SHP77 (cell line): Measurements from ENCODE around the gene LONRF2.

ENCODE experiments used
- DNase-seq, 2 experiments: peaks; one replicate each; lab custom pipeline; 2025; lab: John Stamatoyannopoulos, UW

LONRF2 gene

DNA sequence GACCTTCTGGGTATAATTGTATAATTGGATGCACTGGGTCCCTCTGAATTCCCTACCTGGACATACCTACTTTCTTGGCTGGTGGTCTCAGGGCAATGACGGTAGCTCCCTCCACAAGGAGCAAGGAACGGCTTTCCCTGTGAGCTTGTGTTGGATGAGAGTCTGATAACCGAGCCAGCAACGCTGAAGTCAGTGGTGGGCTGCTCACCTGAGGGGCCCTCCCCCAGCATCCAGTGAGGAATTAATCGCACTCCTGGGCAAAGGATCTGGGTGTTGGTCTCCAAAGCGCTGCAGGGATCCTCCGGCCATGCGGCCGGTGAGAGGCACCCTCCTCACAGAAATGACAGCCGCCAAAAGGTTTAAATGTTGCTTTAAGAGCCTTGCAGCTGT is 47.1 kb downstream of the LONRF2 start:
- no peak for DNase-seq

DNA sequence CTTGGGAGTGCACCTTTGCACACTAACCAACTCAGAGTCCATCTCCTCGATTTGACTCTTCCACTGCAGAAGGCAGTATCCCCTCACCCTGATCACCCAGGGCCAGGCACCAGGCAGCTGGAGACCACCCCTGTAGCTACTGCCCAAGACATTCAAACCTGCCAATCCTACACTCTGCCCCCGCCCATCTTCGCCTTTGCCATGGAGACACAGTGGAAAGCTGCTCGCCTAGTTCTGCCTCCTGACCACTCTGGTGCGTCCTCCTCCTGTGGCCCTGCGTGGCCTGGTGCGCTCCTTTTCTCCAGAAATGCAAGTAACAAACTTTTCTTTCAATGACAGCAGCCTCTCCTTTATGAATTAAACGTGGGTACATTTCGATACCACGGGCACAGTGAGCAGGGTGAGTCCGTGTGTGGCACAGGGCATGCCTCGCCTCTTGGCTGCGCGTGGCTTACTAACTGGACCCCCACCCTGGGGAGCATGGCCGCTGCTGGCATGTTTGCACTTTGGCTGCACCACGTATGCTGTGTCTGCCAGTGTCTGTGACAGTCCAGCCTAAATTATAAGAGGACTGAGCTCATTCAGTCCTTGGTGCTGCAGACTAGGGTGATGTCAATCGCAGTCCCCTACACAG is 47.6 kb downstream of the LONRF2 start:
- no peak for DNase-seq

DNA sequence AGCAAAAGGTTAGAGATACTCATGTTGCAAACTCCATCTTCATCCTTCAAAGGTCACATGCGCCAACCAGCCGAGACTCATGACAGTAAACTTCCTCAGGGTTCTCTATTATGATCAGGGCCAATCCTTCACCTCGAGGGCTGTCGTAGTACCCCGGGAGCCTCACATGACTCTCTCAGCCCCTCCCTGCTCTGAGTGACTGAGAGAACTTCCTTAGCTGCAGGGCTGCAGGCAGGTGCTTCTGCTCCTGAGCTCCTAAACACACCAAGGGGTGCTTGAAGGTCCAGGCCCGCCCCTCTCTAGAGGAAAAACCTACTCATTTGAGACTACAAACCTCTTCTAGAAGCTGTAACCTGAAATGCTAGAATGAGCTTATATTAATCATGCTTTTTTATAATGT is 48.2 kb downstream of the LONRF2 start:
- DNase-seq = no peak

DNA sequence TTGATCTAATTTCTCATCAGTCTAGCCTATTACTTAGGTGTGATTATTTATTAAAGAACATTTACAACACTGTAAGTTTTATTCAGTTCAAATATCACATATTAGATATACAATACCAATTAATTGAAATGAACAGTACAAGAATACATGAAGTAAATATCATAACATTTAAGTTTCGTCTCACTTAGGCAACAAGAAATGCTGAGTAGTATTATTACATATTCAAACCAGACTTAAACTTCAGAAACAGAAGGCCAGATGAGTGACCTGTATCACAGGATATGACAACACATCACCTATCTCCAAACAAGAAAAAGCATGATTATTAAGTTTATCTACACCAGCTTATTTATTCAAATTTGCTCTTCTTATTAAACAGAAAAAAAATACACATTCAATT is 48.9 kb downstream of the LONRF2 start:
- DNase-seq = no peak

DNA sequence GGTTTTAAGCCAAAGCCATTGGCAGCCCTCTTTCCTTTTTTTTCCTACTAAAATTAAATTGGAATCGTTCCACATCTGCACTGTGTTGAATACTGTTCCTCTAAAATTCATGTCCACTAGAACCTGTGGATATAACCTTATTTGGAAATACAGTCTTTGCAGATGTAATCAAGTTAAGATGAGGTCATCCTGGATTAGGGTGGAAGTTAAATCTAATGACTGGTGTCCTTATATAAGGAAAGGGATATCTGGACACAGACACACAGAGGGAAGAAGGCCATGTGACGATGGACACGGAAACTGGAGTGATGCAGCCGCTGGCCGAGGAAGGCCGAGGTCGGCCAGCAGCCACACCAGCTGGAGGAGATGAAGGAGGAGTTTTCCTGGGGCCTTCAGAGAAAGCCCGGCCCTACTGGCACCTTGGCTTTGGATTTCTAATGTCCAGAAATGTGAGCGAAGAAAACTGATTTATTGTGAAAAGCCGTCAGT is 49.4 kb downstream of the LONRF2 start:
- DNase-seq = no peak

DNA sequence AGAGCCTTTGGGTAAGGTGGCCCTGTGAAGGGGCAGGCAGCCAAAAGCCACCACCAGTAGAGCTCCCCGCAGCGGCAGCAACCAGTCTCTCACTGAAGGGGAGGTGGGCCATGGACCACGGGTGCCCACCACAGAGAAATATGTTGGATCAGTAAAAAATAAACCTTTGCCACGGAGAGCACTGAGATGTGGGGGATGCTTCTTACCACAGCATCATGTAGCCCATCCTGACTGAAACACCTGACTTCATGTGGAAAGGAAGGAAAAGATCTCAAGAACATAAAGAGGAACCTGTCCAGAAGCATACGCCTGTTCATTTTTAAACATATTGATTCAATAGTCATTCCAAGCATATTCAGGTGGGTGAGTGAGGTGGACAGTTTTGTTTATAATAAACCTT is 51.1 kb downstream of the LONRF2 start:
- DNase-seq = no peak

DNA sequence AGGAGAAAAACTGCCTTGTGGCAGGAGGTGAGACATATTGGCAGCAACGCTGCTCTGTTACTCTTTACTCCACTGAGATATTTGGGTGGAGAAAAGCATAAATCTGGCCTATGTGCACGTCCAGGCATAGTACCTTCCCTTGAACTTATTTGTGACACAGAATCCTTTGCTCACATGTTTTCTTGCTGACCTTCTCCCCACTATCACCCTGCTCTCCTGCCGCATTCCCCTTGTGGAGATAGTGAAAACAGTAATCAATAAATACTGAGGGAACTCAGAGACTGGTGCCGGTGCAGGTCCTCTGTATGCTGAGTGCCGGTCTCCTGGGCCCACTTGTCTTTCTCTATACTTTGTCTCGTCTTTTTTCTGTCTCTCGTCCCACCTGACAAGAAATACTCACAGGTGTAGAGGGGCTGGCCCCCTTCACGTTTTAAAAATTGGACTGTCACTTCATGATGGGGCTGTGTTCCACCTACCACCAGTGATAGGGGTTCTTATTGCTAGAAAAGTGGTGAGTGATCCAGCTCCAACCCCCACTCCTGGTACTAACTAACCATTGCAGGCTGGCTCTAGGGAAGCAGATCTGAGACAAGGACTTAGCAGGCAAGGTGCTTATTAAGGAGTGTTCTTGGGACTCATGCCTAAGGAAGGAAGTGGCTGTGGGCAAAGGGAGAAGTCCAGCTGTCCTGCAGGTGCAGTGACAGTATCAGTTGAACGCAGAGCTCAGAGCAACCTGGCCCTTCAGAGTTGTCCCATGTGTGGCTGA is 51.7 kb downstream of the LONRF2 start:
- DNase-seq = no peak

DNA sequence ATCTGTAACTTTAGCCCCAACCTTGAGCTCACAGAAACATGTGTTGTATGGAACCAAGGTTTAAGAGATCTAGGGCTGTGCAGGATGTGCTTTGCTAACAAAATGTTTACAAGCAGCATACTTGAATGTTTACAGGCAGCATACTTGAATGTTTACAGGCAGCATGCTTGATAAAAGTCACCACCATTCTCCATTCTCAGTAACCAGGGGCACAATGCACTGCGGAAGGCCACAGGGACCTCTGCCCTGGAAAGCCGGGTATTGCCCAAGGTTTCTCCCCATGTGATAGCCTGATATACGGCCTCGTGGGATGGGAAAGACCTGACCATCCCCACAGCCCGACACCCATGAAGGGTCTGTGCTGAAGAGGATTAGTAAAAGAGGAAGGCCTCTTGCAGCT is 52.4 kb downstream of the LONRF2 start:
- DNase-seq = no peak

DNA sequence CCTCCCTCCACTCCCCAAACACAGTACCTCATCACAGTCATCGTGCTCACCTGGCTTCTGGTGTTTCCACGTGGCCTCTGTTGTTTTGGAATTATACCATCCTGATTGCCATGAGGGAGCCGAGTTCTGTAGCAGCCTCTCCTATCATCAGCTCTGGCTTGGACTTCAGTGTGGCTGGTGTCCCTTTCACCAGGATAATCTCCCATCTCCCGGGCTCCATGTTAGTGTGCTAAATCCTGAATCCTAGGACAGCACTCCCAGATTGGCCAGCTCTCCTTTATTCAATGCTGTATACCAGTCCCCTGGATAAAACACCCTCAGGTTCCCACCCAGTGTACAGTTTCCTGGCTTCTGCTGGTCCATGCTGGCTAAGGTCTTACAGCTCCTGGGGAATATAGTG is 53.3 kb downstream of the LONRF2 start:
- no peak for DNase-seq

DNA sequence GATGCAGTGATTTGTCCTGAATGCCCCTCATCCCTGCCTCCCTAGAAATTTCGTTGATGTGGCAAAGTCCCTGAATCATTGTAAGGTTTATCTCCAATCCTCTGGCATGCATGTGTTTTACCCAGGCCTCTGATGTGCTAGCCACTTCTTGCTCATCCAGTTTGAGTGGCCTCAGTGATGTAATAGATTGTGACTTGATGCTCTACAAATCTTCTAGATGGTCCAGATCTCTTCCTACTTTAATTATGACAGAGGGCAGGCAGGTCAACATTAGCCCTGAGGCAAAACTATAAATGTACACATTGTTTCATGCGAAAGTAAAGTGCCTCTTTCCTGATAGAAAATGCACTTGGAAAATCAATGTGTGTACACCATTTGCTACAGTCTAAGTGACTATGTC is 54.5 kb downstream of the LONRF2 start:
- no peak for DNase-seq

DNA sequence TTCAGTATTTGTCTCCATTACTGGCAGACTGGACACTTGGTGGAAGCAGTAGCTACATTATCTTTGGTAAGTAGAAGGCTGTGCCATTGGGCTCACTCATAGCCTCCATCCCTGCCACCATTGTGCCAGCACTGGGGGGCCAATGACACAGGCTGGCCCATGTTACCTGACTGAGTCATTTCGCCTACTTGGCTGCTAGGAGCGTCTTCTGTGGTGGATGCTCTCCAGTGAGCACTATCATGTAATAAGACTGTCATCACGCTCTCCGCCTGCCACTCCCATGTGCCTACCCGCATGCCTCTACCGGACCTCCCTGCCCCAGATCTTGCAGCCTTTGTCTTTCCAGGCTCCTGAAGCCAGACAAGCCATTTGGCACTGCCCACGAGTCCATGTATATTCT is 56.2 kb downstream of the LONRF2 start:
- no peak for DNase-seq

DNA sequence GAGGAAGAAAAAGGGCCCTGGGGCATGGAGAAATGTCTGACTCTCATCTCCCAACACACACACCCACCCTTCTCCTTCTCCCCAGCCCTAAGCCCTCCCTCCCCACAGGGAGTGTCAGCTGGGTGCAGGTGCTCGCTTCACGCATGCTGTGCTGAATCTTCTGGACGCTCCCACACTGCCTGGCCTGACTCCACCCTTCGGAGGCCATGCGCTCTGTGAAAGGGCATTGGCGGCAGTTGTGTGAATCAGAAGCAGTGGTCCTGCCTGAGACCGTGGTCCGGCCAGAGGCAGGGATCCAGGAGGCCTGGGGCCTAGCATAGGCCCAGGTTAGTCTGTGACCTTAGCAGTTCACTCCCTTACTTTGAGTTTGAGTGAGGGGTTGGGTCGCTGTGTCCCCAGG is 57.1 kb downstream of the LONRF2 start:
- no peak for DNase-seq

DNA sequence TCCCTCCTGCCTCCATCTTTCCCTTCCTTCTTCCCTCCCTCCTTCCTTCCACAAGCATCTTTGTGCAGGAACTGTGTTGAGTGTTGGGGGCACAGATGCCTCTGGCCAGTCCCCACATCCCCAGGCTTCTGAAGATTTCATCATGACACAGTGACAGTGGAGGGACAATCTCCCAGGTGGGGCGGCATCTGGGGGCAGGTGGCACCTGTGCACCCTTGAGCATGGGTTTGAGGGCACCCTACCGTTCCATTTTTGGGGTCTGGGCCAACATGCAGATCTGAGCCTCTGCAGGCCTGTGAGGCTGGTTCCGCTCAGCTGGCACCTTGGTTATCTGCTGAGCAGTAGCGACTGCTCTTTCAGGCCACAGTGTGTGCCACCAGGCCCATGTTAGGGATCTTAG is 57.6 kb downstream of the LONRF2 start:
- no peak for DNase-seq

DNA sequence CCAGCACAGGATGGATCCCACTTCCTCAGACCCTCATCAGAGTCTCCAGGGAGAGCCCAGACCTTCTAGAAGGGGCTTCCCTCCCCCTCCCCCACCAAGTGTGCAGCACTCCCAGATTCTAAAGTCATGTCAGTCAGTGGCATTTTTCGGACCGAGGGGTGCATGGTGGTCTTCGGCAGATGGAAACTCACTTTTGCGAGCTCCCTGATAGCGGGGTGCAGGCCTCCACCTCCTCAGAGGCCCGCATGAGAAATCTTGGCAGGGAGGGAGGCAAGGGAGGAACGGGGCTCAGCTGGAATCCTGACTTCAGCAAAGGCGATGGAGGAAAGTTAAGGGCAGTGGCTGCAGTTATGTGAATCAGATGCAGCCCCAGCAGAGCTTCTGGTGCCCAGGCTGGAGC is 58.2 kb downstream of the LONRF2 start:
- no peak for DNase-seq

DNA sequence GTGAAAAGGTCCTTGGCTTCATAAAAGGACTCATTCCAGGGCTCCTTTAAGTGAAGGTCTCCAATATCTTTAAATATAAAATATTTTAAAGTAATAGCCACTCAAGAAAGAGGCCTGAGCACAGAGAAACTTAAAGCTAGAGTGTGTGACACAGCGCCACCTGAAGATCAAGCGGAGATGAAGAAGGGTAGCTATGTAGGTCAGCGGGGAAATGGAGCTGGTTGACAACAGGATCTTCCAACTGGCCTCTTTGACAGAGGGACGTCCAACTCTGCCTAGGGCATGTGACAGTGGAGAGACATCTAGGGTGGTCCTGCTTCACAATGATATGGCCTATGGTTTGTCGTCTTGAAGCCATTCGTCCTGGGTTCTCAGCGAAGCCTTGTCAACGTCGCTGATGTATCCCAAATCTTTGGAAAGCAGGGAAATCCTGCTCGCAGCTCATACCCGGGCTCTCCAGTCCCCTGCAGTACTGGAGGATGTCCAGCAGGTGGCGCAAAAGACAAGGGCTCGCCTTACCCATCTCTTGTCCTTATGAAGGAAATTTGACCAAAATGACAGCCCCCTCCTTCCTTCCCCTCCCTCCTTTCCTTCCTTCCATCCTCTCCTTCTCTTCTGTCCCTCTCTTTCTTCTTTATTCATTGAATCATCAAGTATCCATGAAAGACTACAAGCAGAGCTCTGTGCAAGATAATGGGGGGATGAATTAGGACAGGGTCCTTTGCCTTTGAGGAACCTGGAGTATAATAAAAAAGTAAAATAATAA is 59.6 kb downstream of the LONRF2 start:
- DNase-seq = peak; percentile 35 to 56

DNA sequence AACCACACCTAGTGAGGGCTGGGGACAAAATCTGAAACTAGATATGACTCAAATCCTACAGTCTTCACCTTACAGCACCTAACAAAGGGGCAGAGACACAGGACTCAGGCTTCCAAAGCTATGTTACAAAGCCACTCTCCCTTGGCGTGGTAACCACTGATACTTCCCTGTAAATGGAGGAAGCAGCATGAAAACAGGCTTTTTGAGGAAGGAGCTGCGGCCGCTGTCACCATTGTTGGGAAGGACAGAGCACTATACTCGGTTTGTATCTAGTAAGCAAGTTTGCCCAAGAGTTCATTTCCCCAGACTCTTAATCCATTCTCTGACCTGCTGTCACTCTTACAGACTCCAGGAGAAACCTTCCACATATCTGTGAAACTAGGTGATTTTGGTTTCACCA is 60.3 kb downstream of the LONRF2 start:
- DNase-seq = no peak

DNA sequence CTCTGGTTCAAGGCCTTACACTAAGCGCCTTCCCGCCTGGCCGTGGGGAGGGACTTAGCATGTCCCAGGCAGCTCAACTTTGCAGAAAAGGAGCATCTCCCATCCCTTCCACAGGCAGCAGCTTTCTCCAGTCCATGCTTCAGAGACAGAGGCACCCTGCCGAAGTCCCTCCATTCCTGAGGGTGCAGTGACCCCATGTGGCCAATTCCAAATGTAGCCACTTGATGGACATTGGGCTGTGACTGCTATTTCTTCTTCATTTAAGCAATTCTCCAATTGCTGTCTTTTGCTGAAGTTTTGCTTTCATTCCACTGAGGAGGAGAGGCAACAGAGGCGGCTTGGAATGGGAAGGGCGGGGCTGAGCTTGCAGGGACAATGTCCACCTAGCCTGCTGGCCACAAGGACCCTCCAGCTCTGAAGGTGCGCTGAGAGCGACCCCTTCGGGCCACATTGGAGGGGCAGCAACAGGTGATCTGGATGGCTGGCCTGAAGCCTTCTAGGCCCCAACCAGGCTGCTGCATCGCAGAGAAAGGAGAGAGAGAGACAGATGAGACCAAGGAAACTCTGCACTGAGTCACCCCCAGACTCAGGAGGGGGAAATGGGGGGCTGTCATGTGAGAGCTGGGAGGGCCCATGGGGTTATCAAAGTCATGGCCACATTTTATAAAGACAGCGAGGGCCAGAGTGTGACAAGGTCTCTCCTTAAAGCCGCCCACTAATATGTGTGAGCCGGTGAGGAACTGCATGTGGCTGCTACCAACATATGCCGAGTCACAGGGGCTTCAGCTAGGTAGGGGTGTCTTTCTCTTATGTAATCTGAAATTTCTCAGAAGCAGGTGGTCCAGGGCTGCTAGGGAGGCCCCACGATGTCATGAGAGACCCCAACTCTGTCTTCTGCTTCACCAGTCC is 61.3 kb downstream of the LONRF2 start:
- DNase-seq = peak; percentile 51 to 59

DNA sequence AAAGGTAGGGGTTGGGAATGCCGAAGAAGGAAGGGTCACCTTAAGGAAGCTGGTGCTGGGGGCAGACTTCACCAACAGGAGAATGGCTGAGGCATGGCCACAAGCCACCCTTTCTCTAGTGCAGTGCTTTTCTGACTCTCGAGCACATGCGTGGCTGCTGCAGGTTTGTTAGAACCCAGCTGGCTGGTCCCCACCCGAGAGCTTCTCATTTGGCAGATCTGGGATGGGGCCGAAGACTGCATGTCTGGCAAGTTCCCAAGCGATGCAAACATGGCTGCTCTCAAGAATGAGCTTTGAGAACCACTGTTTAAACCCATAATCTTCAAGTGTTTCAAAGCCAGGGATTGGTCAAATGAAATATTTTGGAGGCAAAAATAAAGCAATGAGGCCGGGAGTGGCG is 63.2 kb downstream of the LONRF2 start:
- no peak for DNase-seq

DNA sequence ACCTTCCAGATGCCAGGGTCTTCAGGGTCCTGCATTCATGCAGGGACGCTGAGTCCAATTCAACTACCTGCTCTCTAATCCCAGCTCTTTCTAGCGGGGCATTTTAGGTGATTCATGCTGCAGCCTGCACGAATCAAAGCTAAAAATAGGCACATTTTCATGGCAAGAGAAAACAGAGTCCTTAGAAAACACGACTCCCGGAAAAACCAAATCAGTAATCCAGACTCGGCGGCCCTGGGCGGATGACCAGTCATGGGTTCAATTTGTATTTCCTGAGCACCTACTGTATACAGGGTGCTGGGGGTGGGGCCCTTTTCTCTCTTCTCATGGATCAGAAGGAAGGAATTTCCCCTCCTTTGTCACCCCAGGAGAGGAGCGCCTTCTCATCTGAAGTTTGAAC is 64.4 kb downstream of the LONRF2 start:
- DNase-seq = no peak

DNA sequence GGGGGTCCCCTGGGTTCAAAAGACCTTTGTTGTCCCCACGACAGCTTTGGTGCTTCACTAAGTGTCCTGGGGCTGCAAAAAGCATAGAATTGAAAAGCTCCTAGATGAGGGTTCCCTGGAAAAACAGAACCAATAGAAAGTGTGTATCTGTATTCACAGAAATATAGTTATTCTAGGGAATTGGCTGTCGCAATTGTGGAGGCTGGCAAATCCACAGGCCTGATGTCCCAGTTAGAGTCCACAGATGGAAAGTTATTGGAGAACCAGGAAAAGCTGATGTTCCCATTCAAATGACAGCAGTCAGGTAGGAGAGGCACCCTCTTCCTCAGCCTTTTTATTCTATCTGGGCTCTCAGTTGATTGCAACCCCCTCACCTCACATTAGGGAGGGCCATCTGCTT is 65.5 kb downstream of the LONRF2 start:
- DNase-seq = no peak

DNA sequence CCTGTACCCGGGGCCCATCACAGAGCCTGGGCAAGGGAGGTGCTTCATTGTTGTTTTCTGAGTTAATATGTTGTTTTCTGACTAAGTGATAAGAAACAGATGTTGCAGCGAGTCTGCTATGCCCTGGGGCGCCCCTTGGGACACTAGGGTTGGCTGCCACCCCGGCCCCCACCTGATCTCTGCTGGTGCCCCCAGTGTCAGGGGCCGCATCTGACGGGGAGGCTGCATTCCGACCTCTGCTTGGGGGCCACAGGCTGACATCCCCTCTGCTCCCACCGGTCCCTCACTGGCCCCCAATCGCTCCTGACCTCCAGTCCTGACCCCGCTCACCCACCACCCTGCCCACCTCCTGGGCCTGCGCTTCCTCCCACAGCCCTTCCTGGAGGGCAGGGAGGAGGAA is 65.9 kb downstream of the LONRF2 start:
- DNase-seq = no peak

DNA sequence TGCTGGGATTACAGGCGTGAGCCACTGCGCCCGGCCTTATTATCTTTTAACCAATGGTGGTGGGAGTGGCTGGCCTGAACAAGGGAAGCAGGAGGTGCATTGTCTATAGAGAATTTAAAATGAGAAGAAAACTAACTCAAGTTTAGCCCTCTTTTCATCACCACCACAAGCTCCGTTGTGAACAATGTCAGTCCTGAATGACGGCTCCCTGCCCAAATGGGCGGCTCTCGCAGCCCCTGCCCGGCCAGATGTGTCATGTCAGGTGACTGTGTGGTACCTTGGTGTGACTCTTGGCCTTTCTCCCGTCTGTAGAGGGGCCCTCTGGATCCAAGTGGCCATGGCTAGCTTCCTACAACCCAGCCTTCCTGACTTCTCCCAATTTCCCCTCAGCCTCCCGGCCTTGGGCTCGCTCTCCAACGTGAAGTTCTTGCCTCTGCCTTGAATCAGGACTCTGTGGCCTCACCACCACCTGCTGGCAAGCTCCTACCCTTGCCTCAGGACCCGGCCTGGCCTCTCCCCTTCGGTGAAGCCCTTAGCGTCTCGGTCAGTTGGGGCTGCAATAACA is 67.6 kb downstream of the LONRF2 start:
- DNase-seq = no peak
